PC-9 (cell line): ENCODE measurements around the gene PPP1R15A.

Source experiments
- EZH2 ChIP-seq: fragments of 200-600 bp; sonication (generic); IDR thresholded peaks from 2 replicates; pipeline ENCODE4 v1.8.0; 2017; ENCODE audit warnings: antibody characterized with exemption, low read depth
- TF ChIP-seq, protein P1 (sequence below): fragments of 200-600 bp; sonication (generic); conservative IDR thresholded peaks from 2 replicates; pipeline ENCODE4 v1.6.1; 2017; ENCODE audit warnings: mixed run types, antibody characterized with exemption, mild to moderate bottlenecking, moderate library complexity

DNA sequence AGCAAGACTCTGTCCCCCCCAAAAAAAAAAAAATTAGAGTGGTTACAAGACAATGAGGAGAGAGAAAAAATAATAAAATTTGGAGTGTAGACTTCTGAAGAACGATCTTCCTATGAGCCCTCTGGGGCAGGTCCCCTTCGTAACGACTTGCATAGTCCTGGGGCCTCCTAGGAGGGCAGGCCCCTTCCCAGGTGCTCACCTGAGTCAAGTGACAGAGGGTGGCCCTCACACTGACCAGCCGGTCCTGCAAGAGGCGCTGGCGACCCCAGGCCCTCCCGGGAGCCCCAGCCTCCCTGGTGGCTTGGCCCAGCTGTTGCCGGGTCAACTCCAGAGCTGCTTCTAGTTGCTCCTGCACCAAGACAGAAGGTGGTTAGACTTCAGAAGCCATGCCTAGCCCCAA is 18.7 kb upstream of the PPP1R15A start:
- TF ChIP-seq, protein P1, sequence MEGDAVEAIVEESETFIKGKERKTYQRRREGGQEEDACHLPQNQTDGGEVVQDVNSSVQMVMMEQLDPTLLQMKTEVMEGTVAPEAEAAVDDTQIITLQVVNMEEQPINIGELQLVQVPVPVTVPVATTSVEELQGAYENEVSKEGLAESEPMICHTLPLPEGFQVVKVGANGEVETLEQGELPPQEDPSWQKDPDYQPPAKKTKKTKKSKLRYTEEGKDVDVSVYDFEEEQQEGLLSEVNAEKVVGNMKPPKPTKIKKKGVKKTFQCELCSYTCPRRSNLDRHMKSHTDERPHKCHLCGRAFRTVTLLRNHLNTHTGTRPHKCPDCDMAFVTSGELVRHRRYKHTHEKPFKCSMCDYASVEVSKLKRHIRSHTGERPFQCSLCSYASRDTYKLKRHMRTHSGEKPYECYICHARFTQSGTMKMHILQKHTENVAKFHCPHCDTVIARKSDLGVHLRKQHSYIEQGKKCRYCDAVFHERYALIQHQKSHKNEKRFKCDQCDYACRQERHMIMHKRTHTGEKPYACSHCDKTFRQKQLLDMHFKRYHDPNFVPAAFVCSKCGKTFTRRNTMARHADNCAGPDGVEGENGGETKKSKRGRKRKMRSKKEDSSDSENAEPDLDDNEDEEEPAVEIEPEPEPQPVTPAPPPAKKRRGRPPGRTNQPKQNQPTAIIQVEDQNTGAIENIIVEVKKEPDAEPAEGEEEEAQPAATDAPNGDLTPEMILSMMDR: no peak
- TF ChIP-seq EZH2: no peak
